GM19238 (cell line): ENCODE measurements around the gene THEM5.

Experiments
- DNase-seq: peaks from one replicate; pipeline ENCODE4 v3.0.0; 2011; ENCODE audit warnings: low spot score; ENCODE audit not compliant: insufficient read length

THEM5 gene

DNA sequence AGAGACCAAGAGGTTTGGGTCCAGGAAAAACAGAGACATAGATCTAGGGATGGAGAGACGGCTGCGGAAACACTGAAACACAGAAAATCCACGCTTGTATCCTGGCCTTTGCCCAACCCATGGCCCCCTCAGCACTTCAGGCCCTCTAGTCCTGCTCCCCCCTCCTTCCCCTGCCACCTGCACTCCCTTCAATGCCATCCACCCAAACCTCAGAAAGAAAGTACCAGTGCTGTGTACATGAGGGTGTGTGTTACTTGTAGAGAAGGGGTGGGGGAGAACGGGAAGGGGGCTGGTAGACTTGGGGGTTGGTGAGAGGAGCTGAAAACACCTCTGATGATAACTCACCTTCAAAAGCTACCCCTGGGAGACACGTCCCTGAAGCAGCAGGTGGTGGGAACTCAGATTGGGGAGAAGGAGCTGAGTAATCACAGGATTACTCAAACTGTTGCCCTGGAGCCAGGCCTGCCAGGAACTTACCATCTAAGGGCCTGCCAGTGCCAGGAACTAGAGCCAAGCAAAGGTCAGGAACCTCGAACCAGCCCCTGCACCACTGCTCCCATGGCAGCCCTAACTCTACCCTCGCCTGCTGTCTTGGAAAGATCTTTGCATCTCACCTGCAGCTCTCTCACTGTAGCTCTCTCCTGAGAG lies 33.4 kb downstream of the THEM5 start:
- DNase-seq = no peak

GRCh38 chr1:151819227-151819835 lies 34.2 kb downstream of the THEM5 start:
- no peak for DNase-seq

- DNase-seq = no peak
Observed at GRCh38 chr1:151817353-151817730, 36.2 kb downstream of the THEM5 start.

DNA sequence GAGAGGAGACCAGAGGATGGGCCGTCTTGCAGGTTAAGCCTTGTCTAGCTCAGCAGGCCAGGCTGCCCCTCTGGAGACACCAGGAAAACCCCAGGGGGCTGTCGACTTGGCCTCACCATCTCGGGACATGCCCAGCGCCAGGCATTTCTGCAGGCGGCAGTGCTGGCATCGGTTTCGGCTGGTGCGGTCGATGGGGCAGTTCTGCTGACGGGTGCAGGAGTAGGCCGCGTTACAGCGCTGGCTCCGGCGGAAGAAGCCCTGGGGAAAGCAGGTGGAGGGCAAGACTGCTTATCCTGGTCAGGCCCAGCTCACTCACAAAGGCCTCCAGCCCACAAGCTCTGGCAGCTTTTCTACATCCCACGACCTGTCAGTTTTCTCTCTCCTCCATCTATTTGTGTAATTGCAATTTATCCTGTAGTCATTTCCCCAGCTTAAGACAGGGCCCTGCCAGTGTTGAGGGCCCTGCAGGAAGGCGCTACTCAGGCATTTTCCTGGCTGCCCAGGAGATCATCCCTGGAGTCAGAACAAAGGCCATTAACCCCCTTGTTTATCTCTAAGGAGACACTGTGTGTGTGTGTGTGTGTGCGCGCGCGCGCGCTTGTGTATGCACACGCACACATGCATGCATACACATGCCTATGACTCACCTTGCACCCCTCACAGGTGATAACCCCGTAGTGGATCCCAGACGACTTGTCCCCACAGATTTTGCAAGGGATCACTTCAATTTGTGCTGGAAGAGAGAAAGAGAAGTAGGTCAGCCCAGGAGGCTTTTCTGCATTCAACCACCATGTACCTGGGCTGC lies 36.8 kb downstream of the THEM5 start:
- no peak for DNase-seq

- no peak for DNase-seq
Observed at GRCh38 chr1:151815716-151816327, 37.7 kb downstream of the THEM5 start.

DNA sequence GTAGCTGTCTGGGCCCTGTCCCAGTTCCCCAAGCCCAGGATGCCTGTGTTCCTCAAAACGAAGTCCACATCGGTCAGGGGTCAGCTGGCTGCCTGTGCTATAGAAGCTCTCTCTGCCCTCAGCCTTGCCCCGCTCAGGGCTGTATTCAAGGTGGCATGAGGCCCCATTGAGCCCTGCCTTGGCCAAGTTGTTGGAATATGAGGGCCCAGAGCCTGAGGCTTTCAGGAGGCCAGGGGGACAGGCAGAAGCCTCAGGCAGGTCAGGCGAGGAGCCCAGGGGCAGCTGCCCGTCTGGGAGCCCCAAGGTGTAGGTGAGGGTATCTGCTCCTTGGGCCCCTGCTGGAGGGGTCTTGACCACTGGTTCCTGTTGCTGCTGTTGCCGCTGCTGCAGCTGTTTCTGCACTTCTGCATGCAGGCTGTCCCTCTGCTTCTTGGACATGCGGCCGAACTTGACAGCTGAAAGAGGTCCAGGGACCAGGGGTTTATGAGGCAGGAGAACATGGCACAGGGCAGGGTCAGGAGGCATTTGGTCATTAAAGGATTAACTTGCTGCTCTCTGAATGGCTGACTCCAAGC lies 38.5 kb downstream of the THEM5 start:
- no peak for DNase-seq

DNA sequence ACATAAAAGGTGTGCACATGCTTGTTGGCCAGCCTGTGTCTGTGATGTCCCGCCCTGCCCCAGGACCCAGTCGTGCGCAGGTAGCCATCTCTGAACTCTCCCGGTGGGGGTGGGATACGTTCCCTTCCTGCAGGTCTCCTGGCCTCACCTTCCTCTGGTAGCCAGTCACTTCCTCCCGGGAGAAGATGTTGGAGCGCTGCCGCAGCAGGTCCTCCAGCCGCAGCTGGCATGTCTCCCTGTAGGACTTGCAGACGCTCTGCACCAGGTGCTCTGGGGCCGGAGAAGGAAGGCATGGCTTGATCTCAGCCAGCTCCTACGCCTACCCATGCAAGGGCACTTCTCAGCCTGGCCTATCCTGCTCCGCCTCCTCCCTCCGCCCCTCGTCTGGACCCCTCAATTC lies 39.1 kb downstream of the THEM5 start:
- DNase-seq = no peak

DNA sequence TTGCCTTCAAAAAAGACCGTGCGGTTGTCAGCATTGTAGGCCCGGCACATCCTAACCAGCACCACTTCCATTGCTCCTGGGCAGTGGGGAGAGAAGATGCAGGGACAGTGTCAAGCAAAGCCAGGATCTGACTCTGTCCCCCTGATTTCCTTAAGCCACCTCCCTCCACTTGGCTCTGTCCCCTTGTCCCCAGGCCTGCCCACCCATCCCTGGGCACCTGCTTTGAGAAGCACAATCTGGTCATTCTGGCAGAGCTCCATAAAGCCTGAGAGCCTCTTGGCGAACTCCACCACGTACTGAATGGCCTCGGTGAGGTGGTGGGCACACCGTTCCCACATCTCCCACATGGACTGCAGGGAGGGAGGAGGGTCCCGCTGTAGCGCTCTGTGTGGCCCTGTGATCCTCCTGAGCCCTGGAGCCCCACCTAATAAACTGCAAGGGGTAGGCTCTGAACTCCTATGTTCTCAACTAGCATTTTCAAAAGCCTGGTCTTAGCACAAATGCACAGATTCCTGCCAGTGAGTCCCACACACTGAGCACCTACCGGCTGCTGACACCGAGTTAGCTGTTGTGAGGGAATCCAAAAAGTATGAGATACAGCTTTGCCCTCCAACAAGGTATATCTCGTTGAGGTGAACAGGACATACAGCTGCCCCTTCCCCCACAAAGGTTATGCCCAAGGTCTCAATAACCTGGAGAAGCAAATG lies 40.1 kb downstream of the THEM5 start:
- no peak for DNase-seq

- no peak for DNase-seq
Observed at GRCh38 chr1:151811181-151811580, 42.3 kb downstream of the THEM5 start.

DNA sequence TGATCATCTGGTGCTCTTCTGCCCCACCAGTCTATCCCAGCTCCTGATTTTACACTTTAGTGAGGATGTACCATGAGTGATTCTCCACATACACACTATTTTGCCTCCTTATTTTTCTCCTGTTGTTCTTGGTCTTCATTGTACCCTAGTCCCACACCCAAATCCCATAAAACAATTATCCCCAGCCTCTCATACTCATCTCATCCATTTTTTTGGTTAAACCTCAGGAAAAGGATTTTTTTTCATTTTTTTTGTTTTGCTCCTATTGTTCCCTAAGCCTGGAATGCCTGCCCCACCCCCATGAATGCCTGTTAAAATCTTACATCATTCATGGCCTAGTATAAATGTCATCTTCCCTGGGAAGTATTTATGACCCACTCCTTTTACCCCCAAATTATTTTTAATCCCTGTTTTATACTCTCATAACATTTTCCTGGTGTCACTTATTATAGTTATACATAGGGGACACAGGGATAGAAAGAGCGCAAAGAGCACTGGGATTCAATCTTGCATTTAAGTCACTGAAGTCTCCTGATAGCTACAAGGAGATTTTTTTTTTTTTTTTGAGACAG lies 43.4 kb downstream of the THEM5 start:
- DNase-seq = no peak

DNA sequence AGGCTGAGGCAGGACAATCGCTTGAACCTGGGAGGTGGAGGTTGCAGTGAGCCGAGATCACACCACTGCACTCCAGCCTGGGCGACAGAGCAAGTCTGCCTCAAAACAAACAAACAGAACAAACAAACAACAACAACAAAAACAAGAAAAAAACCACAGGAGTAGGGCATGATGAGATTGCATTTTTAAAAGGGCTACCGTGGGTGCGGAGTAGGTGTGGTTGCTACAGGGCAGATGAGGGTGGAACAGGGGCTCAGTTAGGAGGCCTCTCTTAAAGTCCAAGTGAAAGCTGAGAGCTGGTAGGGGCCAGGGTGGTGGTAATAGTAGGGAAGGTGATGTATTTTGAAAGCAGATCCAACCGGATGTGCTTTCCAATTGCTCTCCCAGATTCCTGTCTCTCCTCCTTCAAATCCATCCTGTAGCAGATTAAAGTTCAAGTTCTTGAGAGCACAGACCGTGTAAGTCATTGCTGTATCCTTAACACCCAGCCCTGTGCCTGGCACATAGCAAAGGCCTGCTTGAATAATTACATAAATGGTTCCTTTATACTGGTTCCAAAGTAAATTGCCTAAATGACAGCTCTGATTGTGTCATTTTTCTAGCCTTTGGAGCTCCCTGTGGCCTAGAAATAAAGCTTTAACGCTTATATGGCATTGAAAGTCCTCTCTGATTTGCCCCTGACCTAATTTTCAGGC lies 44.1 kb downstream of the THEM5 start:
- DNase-seq = no peak

DNA sequence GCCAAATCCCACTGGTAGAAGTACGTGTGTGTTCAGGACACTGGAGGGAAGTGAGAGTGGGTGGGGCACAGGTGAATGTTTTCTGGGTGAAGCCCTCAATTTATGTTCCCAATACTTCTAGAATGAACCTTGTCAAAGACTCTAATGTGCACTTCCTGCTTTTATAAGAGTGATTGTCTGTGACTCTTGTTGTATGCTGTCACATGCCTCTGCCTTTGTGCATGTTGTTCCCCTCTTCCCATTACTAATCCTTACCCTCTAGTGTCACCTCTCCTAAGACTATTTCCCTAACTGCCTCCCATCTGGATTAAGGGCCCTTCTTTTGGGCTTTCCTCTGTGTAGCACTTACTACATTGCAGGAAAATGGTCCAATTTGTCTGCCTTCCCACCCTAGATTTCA lies 45.7 kb downstream of the THEM5 start:
- DNase-seq = no peak

DNA sequence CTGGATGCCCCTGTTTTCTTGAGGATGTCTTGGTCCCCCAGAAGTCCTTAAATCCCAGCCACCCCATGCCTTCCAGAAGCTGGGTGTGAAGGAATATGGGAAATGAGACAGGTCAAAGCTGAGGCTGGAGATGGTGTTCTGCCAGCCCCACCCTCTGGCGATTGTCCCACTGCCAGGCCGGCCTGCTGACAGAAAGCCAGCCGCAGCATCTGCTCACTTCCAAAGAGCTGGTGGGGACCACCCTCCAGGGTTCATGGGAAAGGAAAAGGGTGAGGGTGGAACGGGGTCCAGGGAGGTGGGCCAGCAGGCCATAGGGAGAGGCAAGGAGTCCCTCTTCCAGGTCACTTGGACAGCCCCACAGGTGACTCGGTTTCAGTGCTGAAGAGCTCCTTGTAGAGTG lies 46.4 kb downstream of the THEM5 start:
- no peak for DNase-seq

DNA sequence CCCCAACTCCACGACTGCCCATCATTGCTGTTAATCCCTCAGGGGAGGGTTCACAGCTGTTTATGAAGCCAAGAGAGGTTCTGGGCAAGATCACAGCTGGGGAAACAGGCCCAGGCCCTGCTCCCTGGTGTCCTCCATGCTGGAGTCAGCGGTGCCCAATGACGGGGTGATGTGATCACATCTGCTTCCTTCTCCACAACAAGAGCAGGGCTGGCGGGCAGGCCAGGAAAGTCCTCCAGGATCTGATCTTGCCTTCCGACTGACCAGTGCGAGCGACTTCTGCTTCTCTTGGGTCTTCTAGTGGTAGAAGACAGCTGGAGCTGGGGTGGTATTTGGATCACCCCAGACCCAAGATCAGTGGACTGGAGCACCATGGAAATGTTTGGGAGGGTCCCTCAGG lies 47.3 kb downstream of the THEM5 start:
- no peak for DNase-seq

GRCh38 chr1:151805066-151805820 lies 48.3 kb downstream of the THEM5 start, which contains the start of gene LINGO4:
LINGO4 (minus strand) TSS chr1:151805419; CDS start chr1:151802704, 2,715 bp downstream.
- no peak for DNase-seq

GRCh38 chr1:151803915-151804314 lies 49.6 kb downstream of the THEM5 start:
- DNase-seq = no peak

DNA sequence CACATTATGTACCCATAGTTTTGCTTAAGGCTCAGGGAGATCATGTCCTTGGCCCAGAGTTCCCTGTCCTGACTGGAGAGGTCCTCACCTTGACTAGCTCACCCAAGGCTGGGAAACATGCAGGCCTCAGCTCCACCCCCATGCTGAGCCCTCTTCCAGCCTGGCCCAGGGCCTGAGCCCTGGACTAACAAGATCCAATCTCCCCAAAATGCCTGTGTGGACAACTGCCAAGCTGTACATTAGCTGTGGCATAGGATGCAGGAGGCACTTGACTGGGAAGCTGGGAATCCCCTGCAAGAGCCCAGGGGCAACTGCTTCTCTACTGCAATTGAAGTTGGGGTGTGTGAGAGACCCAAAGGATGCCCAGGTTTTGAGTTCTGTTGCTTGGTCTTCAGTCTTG lies 50.3 kb downstream of the THEM5 start:
- no peak for DNase-seq

DNA sequence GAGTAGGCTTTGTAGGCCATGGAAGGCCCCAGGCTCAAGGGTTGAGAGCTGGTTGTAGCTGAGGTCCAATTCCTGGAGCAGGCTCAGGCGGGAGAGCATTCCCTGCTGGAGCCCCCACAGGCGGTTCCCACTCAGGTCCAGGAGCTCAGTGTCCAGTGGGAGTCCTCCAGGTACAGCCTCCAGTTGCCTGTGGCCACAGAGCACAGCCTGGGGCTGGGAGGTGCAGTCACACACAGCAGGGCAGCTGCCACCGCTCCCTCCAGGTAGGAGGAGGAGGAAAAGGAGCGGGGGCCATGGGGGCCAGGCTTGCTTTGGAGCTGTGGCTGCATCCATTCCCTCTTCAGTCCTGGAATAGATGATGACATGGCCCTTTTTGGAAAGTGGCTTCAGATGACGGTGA lies 51.1 kb downstream of the THEM5 start:
- no peak for DNase-seq

- no peak for DNase-seq
Observed at GRCh38 chr1:151801846-151802245, 51.7 kb downstream of the THEM5 start.
